HepG2 (cell line): ENCODE results near the gene SYTL3. TPM values are rescaled to one million over a fixed set of nuclear protein-coding genes. Genes with fewer than 3 reads are reported as not detected.

Experiments
- ATAC-seq: fragments of 200-7000 bp; cut with Tn5 transposase; 3 replicates; pipeline ENCODE4 v1.9.1; 2020; ENCODE audit warnings: mild to moderate bottlenecking, moderate library complexity
- BruUV-seq: library from RNA; stranded (reverse); fragments of 400-500 nt; replicated peaks from 2 replicates; lab custom pipeline; 2021; lab: Mats Ljungman, UMichigan
- CTCF ChIA-PET: fragments of 300-600 bp; formaldehyde crosslinking; extraction: SDS; loops from one replicate; lab custom pipeline; 2021; ENCODE audit warnings: low total read pairs, inconsistent platforms, low intra/inter-chr PET ratio; lab: Yijun Ruan, JAX
- POLR2A ChIA-PET: fragments of 350-600 bp; sonication (Branson Sonifier 250); formaldehyde crosslinking; loops from one replicate; lab custom pipeline; 2020; ENCODE audit warnings: antibody characterized with exemption, inconsistent platforms; lab: Yijun Ruan, JAX
- DNase-seq: peaks from one replicate; pipeline ENCODE4 v3.0.0-alpha.2; 2015; ENCODE audit warnings: low spot score
- FAIRE-seq: peaks from 3 replicates; lab custom pipeline; 2011; peaks lifted over from hg19 to GRCh38; lab: Jason Lieb, UNC
- H2AFZ ChIP-seq: one replicate; pipeline ENCODE4 v1.6.1; 2011; ENCODE audit warnings: low read length, inconsistent platforms
- H3K27ac ChIP-seq: fragments of 300-600 bp; 3 replicates; pipeline ENCODE4 v1.8.0; 2011; ENCODE audit warnings: mixed run types, mild to moderate bottlenecking, mixed read lengths, low read length, inconsistent platforms; ENCODE audit not compliant: insufficient read depth; ENCODE audit errors: extremely low read length
- H3K27me3 ChIP-seq, 2 experiments: fragments of 200-600 bp in 1 of 2; 2 replicates in 1 of 2; 3 replicates in 1 of 2; pipeline versions ENCODE4 v1.6.0 to v1.8.0; 2011; ENCODE audit warnings: low read length in 2 of 2, mild to moderate bottlenecking in 2 of 2, moderate library complexity in 2 of 2, inconsistent platforms in 1 of 2; ENCODE audit not compliant: insufficient read depth in 2 of 2, control insufficient read depth in 1 of 2
- H3K36me3 ChIP-seq, 2 experiments: fragments of 200-600 bp in 1 of 2; replicated peaks in 1 of 2; 2 replicates in 1 of 2; 3 replicates in 1 of 2; pipeline versions ENCODE4 v1.5.1 to v1.8.0; 2011; ENCODE audit warnings: low read length in 2 of 2, inconsistent platforms in 1 of 2; ENCODE audit not compliant: insufficient read depth in 2 of 2, control insufficient read depth in 1 of 2
- H3K4me1 ChIP-seq: 2 replicates; pipeline ENCODE4 v1.5.1; 2012; ENCODE audit warnings: low read length, inconsistent platforms; ENCODE audit not compliant: insufficient read depth
- H3K4me2 ChIP-seq: 2 replicates; pipeline ENCODE4 v1.6.0; 2011; ENCODE audit warnings: low read depth, low read length, inconsistent platforms
- H3K4me3 ChIP-seq, 3 experiments: fragments of 200-600 bp in 1 of 3; sonication (generic), shearing (Covaris generic) in 1 of 3; replicated peaks in 1 of 3; 2 replicates each; pipeline ENCODE4 v1.5.1; 2011 to 2016; ENCODE audit warnings: low read length in 3 of 3, inconsistent platforms in 2 of 3, low read depth in 2 of 3, mild to moderate bottlenecking in 2 of 3, control low read depth in 1 of 3, mixed read lengths in 1 of 3; ENCODE audit not compliant: insufficient read depth in 1 of 3
- H3K79me2 ChIP-seq: one replicate; pipeline ENCODE4 v1.6.1; 2011; ENCODE audit warnings: low read length, inconsistent platforms; ENCODE audit not compliant: insufficient read depth
- H3K9ac ChIP-seq: 2 replicates; pipeline ENCODE4 v1.6.0; 2011; ENCODE audit warnings: mild to moderate bottlenecking, low read depth, low read length, inconsistent platforms; ENCODE audit not compliant: insufficient read depth
- H3K9me3 ChIP-seq: 2 replicates; pipeline ENCODE4 v1.5.1; 2012; ENCODE audit warnings: mild to moderate bottlenecking, low read length
- H4K20me1 ChIP-seq: 2 replicates; pipeline ENCODE4 v1.6.0; 2011; ENCODE audit warnings: inconsistent platforms, mild to moderate bottlenecking, low read length, moderate library complexity; ENCODE audit not compliant: insufficient read depth
- DMAP1 ChIP-seq: IDR thresholded peaks from 2 replicates; pipeline ENCODE4 v1.6.1; 2016
- FOXO4 ChIP-seq: sonication (generic); formaldehyde crosslinking; conservative IDR thresholded peaks from 2 replicates; pipeline ENCODE4 v1.8.1; 2023; ENCODE audit warnings: missing genetic modification reagents
- MIXL1 ChIP-seq: IDR thresholded peaks from 2 replicates; pipeline ENCODE4 v1.6.1; 2016
- PCBP2 ChIP-seq: fragments of 200-400 bp; formaldehyde crosslinking; optimal IDR thresholded peaks from 2 replicates; pipeline ENCODE3; 2018; ENCODE audit warnings: low read length, low read depth; ENCODE audit not compliant: poor library complexity, severe bottlenecking
- PTBP1 ChIP-seq: fragments of 200-400 bp; formaldehyde crosslinking; IDR thresholded peaks from 2 replicates; pipeline ENCODE4 v1.6.1; 2018; ENCODE audit warnings: low read length, low read depth; ENCODE audit not compliant: poor library complexity, severe bottlenecking
- RFX1 ChIP-seq: fragments of 450-650 bp; IDR thresholded peaks from 2 replicates; pipeline ENCODE4 v1.6.1; 2017
- SSRP1 ChIP-seq: IDR thresholded peaks from 2 replicates; pipeline ENCODE4 v1.6.1; 2016; ENCODE audit warnings: control low read depth
- THAP9 ChIP-seq: sonication (generic); formaldehyde crosslinking; IDR thresholded peaks from 2 replicates; pipeline ENCODE4; 2020; ENCODE audit warnings: missing genetic modification reagents, mild to moderate bottlenecking, borderline replicate concordance
- ZBTB40 ChIP-seq, 2 experiments: fragments of 450-650 bp in 1 of 2; sonication (generic) in 1 of 2; formaldehyde crosslinking in 1 of 2; IDR thresholded peaks; 2 replicates each; pipeline versions ENCODE4 v1.6.1 to v1.8.0; 2016 to 2022; ENCODE audit warnings: antibody characterized with exemption in 1 of 2, mild to moderate bottlenecking in 1 of 2, missing genetic modification reagents in 1 of 2
- ZNF496 ChIP-seq: sonication (generic); formaldehyde crosslinking; IDR thresholded peaks from 2 replicates; pipeline ENCODE4 v1.8.1; 2023; ENCODE audit warnings: mild to moderate bottlenecking, moderate library complexity, missing genetic modification reagents; ENCODE audit not compliant: insufficient replicate concordance
- WGBS: methylation state at CpG from one replicate; pipeline ENCODE4 v1.1.6; 2017; ENCODE audit warnings: low lambda C conversion rate; 5-methylcytosine and 5-hydroxymethylcytosine counted together
- in situ Hi-C: cut with HindIII; loops from 2 replicates; pipeline ENCODE4 v1.10.0; 2017; ENCODE audit warnings: low pct_unique_long_range_greater_than_20kb; ENCODE audit not compliant: extremely low pct_ligation_motif_present
- intact Hi-C: fragments of 100-400 bp; cut with micrococcal nuclease; formaldehyde crosslinking; loops from one replicate; pipeline ENCODE4 v1.10.0; 2022; ENCODE audit not compliant: unreplicated experiment
- polyA plus RNA-seq, 8 experiments: library from polyadenylated mRNA; depleted of rRNA in 3 of 8; stranded (reverse) in 7 of 8; unstranded in 1 of 8; fragments of >200 nt; fragmentation: Illumina TruSeq in 4 of 8; extraction: Trizol in 4 of 8; gene quantifications; 2 replicates each; pipeline versions ENCODE4 v1.2.1 to v1.2.3, GENCODE V29; 2011 to 2016; ENCODE audit warnings: low read depth in 4 of 8, missing spikeins in 1 of 8, mixed read lengths in 1 of 8; ENCODE audit not compliant: insufficient read depth in 1 of 8
- total RNA-seq, 5 experiments: library from RNA; depleted of rRNA; stranded (reverse); fragments of >200 nt; fragmentation: Illumina TruSeq; extraction: Trizol; gene quantifications; 2 replicates each; pipeline ENCODE4 v1.2.3, GENCODE V29; 2016; ENCODE audit warnings: low read depth in 1 of 5

SYTL3 gene
- total and polyA plus RNA-seq, 2 of the 13 experiments (the other 11 are each of a cell fraction or from before 2014, with no cell fraction given): 0.11 to 0.28 TPM

GRCh38 chr6:158793432-158793831 lies 143.6 kb downstream of the SYTL3 start (continued):
- TF ChIP-seq THAP9 (CRISPR knock-in tag): no peak

GRCh38 chr6:158795516-158795915 lies 145.7 kb downstream of the SYTL3 start:
- Histone ChIP-seq H3K9ac (no peak overlapping the region), H3K79me2 (peaks cover 59% of the 10 kb centered on the region), H3K4me2 (no peak overlapping the region), H2AFZ (no peak overlapping the region), H3K27me3 (no peaks in the 10 kb centered on the region), H4K20me1 (peaks cover 12% of the 10 kb centered on the region; the same call in 1 of the 2 replicates), H3K4me1 (peaks cover 57% of the 10 kb centered on the region), H3K27ac (no peak overlapping the region), H3K9me3 (no peaks in the 10 kb centered on the region), H3K4me3 (no peak overlapping the region), H3K36me3 (peaks cover 0 to 1% of the 10 kb centered on the region in 2 experiments; a peak in 1 of 5 replicates)
- in situ Hi-C loops (loop anchor here (5.0 kb wide), 1 partner anchor 177 kb away; no protein-coding TSS in a partner anchor), intact Hi-C loops (no loop called here)
- ATAC-seq (no peak), FAIRE-seq (no peak), DNase-seq (no peak)
- POLR2A ChIA-PET: no interaction called here
- CTCF ChIA-PET: no interaction called here
- BruUV-seq: no TSS peak
- 98% methylated on average over 5 of the region's 5 CpGs for WGBS
- TF ChIP-seq DMAP1 (CRISPR knock-in tag): no peak
- TF ChIP-seq PCBP2: no peak
- TF ChIP-seq ZNF496 (CRISPR knock-in tag): no peak
- TF ChIP-seq MIXL1 (CRISPR knock-in tag): no peak
- TF ChIP-seq FOXO4 (CRISPR knock-in tag): no peak
- no peak for TF ChIP-seq RFX1
- TF ChIP-seq SSRP1 (CRISPR knock-in tag): no peak
- no peak for TF ChIP-seq ZBTB40 (IDR thresholded peaks at IDR 0.05)
- TF ChIP-seq ZBTB40 (CRISPR knock-in tag; IDR thresholded peaks at IDR 0.05): no peak
- no peak for TF ChIP-seq PTBP1
